HTERT RPE-1 (cell line): Measurements from ENCODE around the gene COL25A1.
"Not testable (repeated sequence)": the region's sequence is repeated elsewhere in the genome, so short reads cannot be mapped to it uniquely, and the experiment has no call there.

ENCODE experiments used
- in situ Hi-C: fragments of 300-500 bp; cut with MboI; formaldehyde crosslinking; loops from 4 replicates; pipeline ENCODE4 v1.14.3; 2020; ENCODE audit warnings: low sequenced_read_pairs

The COL25A1 gene

GRCh38 chr4:109174224-109174953, 128.1 kb downstream of the COL25A1 start:
- in situ Hi-C loops: no loop called here

- in situ Hi-C loops: no loop called here
Measured at GRCh38 chr4:109172301-109172700, 130.2 kb downstream of the COL25A1 start.

- in situ Hi-C loops: no loop called here
Measured at GRCh38 chr4:109171070-109171469, 131.4 kb downstream of the COL25A1 start.

GRCh38 chr4:109169170-109169569, 133.3 kb downstream of the COL25A1 start:
- in situ Hi-C loops: no loop called here

GRCh38 chr4:109166586-109166985, 135.9 kb downstream of the COL25A1 start:
- in situ Hi-C loops: no loop called here

GRCh38 chr4:109166126-109166525, 136.3 kb downstream of the COL25A1 start:
- in situ Hi-C loops: no loop called here

GRCh38 chr4:109164011-109164410, 138.4 kb downstream of the COL25A1 start:
- in situ Hi-C loops: no loop called here

- in situ Hi-C loops: no loop called here
Measured at GRCh38 chr4:109163493-109163892, 139.0 kb downstream of the COL25A1 start.

GRCh38 chr4:109162759-109163158, 139.7 kb downstream of the COL25A1 start:
- in situ Hi-C loops: no loop called here

- in situ Hi-C loops: no loop called here
Measured at GRCh38 chr4:109160494-109160893, 142.0 kb downstream of the COL25A1 start.

GRCh38 chr4:109157696-109158095, 144.8 kb downstream of the COL25A1 start:
- in situ Hi-C loops: no loop called here

GRCh38 chr4:109157205-109157604, 145.3 kb downstream of the COL25A1 start:
- in situ Hi-C loops: no loop called here

GRCh38 chr4:109156356-109156755, 146.1 kb downstream of the COL25A1 start:
- in situ Hi-C loops: no loop called here

- in situ Hi-C loops: no loop called here
Measured at GRCh38 chr4:109155682-109156283, 146.7 kb downstream of the COL25A1 start.

GRCh38 chr4:109155084-109155483, 147.4 kb downstream of the COL25A1 start:
- in situ Hi-C loops: no loop called here

GRCh38 chr4:109154424-109154823, 148.0 kb downstream of the COL25A1 start:
- in situ Hi-C loops: no loop called here

- in situ Hi-C loops: no loop called here
Measured at GRCh38 chr4:109149836-109150235, 152.6 kb downstream of the COL25A1 start.

GRCh38 chr4:109148577-109149075, 153.8 kb downstream of the COL25A1 start:
- in situ Hi-C loops: no loop called here

- in situ Hi-C loops: no loop called here
Measured at GRCh38 chr4:109147135-109147534, 155.3 kb downstream of the COL25A1 start.

- in situ Hi-C loops: no loop called here
Measured at GRCh38 chr4:109146499-109146898, 156.0 kb downstream of the COL25A1 start.

GRCh38 chr4:109138125-109138524, 164.3 kb downstream of the COL25A1 start:
- in situ Hi-C loops: not testable (repeated sequence)

- in situ Hi-C loops: no loop called here
Measured at GRCh38 chr4:109134921-109135320, 167.5 kb downstream of the COL25A1 start.
